ENCODE data around the gene TRAPPC4.
"Not testable (repeated sequence)": the region's sequence is repeated elsewhere in the genome, so short reads cannot be mapped to it uniquely, and the experiment has no call there.

Gene TRAPPC4

GRCh38 chr11:119014209-119014924 is 4.2 kb upstream of the TRAPPC4 start:
- DNase-seq (ENCODE audit: low spot score) = no peak

- no peak for DNase-seq (ENCODE audit: low spot score)
These were observed 3.4 kb upstream of the TRAPPC4 start for GRCh38 chr11:119015054-119015611.

GRCh38 chr11:119016216-119017009 is 2.2 kb upstream of the TRAPPC4 start:
- DNase-seq (ENCODE audit: low spot score) = no peak

GRCh38 chr11:119017377-119017776 is 1.2 kb upstream of the TRAPPC4 start:
- not testable (repeated sequence) for DNase-seq (ENCODE audit: low spot score)

- no peak for DNase-seq (ENCODE audit: low spot score)
These were observed 1.4 kb downstream of the TRAPPC4 start for GRCh38 chr11:119019996-119020395.

- no peak for DNase-seq (ENCODE audit: low spot score)
These were observed 3.1 kb downstream of the TRAPPC4 start for GRCh38 chr11:119021631-119022030.

- DNase-seq (ENCODE audit: low spot score) = no peak
These were observed 5.2 kb downstream of the TRAPPC4 start for GRCh38 chr11:119023741-119024140.

GRCh38 chr11:119024430-119025098 is 6.0 kb downstream of the TRAPPC4 start:
- no peak for DNase-seq (ENCODE audit: low spot score)

- no peak for DNase-seq (ENCODE audit: low spot score)
These were observed 6.5 kb downstream of the TRAPPC4 start for GRCh38 chr11:119025099-119025473.

- DNase-seq (ENCODE audit: low spot score) = no peak
These were observed 7.0 kb downstream of the TRAPPC4 start for GRCh38 chr11:119025541-119025940.

GRCh38 chr11:119025978-119026766 is 7.6 kb downstream of the TRAPPC4 start:
- DNase-seq (ENCODE audit: low spot score) = no peak

- no peak for DNase-seq (ENCODE audit: low spot score)
These were observed 8.4 kb downstream of the TRAPPC4 start for GRCh38 chr11:119026970-119027369.

GRCh38 chr11:119027561-119028345 is 9.2 kb downstream of the TRAPPC4 start:
- no peak for DNase-seq (ENCODE audit: low spot score)

- no peak for DNase-seq (ENCODE audit: low spot score)
These were observed 9.9 kb downstream of the TRAPPC4 start for GRCh38 chr11:119028346-119029068.

GRCh38 chr11:119029069-119029339 is 10.4 kb downstream of the TRAPPC4 start:
- no peak for DNase-seq (ENCODE audit: low spot score)

GRCh38 chr11:119029340-119030028 is 10.9 kb downstream of the TRAPPC4 start:
- DNase-seq (ENCODE audit: low spot score) = no peak

GRCh38 chr11:119030029-119030328 is 11.4 kb downstream of the TRAPPC4 start:
- no peak for DNase-seq (ENCODE audit: low spot score)

GRCh38 chr11:119030329-119031047 is 11.9 kb downstream of the TRAPPC4 start, which contains the start of gene SLC37A4:
Gene SLC37A4 (minus strand): TSS chr11:119030877.
- peak; percentile 97 for DNase-seq (ENCODE audit: low spot score)

GRCh38 chr11:119031912-119032280 is 13.3 kb downstream of the TRAPPC4 start:
- no peak for DNase-seq (ENCODE audit: low spot score)
